ENCODE data around the gene AQP12B.
"Not testable (repeated sequence)": the region's sequence is repeated elsewhere in the genome, so short reads cannot be mapped to it uniquely, and the experiment has no call there.

The AQP12B gene

GRCh38 chr2:240701736-240702639 is 19.3 kb upstream of the AQP12B start:
- DNase-seq (ENCODE audit: low read depth in 1 of 2, low spot score in 1 of 2), result no peak

GRCh38 chr2:240701091-240701735 is 18.5 kb upstream of the AQP12B start:
- no peak for DNase-seq (ENCODE audit: low read depth in 1 of 2, low spot score in 1 of 2)

GRCh38 chr2:240700616-240701015 is 17.9 kb upstream of the AQP12B start:
- DNase-seq (ENCODE audit: low read depth in 1 of 2, low spot score in 1 of 2), result not testable (repeated sequence)

- not testable (repeated sequence) for DNase-seq (ENCODE audit: low read depth in 1 of 2, low spot score in 1 of 2)
Measured at GRCh38 chr2:240699835-240700234, 17.1 kb upstream of the AQP12B start.

GRCh38 chr2:240698852-240699561 is 16.3 kb upstream of the AQP12B start:
- DNase-seq (ENCODE audit: low read depth in 1 of 2, low spot score in 1 of 2), result not testable (repeated sequence)

- DNase-seq (ENCODE audit: low read depth in 1 of 2, low spot score in 1 of 2), result not testable (repeated sequence)
Measured at GRCh38 chr2:240696469-240696868, 13.8 kb upstream of the AQP12B start.

- DNase-seq (ENCODE audit: low read depth in 1 of 2, low spot score in 1 of 2), result not testable (repeated sequence)
Measured at GRCh38 chr2:240695593-240695992, 12.9 kb upstream of the AQP12B start.

- DNase-seq (ENCODE audit: low read depth in 1 of 2, low spot score in 1 of 2), result not testable (repeated sequence)
Measured at GRCh38 chr2:240694304-240694703, 11.6 kb upstream of the AQP12B start.

GRCh38 chr2:240692583-240693561 is 10.2 kb upstream of the AQP12B start:
- DNase-seq (ENCODE audit: low read depth in 1 of 2, low spot score in 1 of 2), result not testable (repeated sequence)

GRCh38 chr2:240691631-240692420 is 9.1 kb upstream of the AQP12B start, which contains the start of gene AQP12A:
AQP12A (plus strand) TSS chr2:240691866; CDS start chr2:240691914, 48 bp downstream.
- not testable (repeated sequence) for DNase-seq (ENCODE audit: low read depth in 1 of 2, low spot score in 1 of 2)

GRCh38 chr2:240691075-240691427 is 8.4 kb upstream of the AQP12B start:
- DNase-seq (ENCODE audit: low read depth in 1 of 2, low spot score in 1 of 2), result not testable (repeated sequence)

- DNase-seq (ENCODE audit: low read depth in 1 of 2, low spot score in 1 of 2), result not testable (repeated sequence)
Measured at GRCh38 chr2:240690421-240691074, 7.9 kb upstream of the AQP12B start.

- DNase-seq (ENCODE audit: low read depth in 1 of 2, low spot score in 1 of 2), result no peak
Measured at GRCh38 chr2:240689975-240690374, 7.3 kb upstream of the AQP12B start.

- DNase-seq (ENCODE audit: low read depth in 1 of 2, low spot score in 1 of 2), result no peak
Measured at GRCh38 chr2:240688553-240688919, 5.9 kb upstream of the AQP12B start.

- no peak for DNase-seq (ENCODE audit: low read depth in 1 of 2, low spot score in 1 of 2)
Measured at GRCh38 chr2:240687741-240688552, 5.3 kb upstream of the AQP12B start.

GRCh38 chr2:240687045-240687740 is 4.5 kb upstream of the AQP12B start:
- no peak for DNase-seq (ENCODE audit: low read depth in 1 of 2, low spot score in 1 of 2)

- no peak for DNase-seq (ENCODE audit: low read depth in 1 of 2, low spot score in 1 of 2)
Measured at GRCh38 chr2:240686460-240686859, 3.8 kb upstream of the AQP12B start.

All from activated T-helper 1 cell treated with anti-CD3 and anti-CD28 coated beads, Interleukin-2, amount 50 U/mL, for 16 hours (primary cell).